Measurements from ENCODE around the gene MTHFD1L.
"Not testable (repeated sequence)": the region's sequence is repeated elsewhere in the genome, so short reads cannot be mapped to it uniquely, and the experiment has no call there.

The MTHFD1L gene

GRCh38 chr6:151045511-151046222 lies 180.2 kb downstream of the MTHFD1L start:
- not testable (repeated sequence) for DNase-seq

GRCh38 chr6:151051164-151051563 lies 185.7 kb downstream of the MTHFD1L start:
- no peak for DNase-seq

GRCh38 chr6:151052021-151052646 lies 186.6 kb downstream of the MTHFD1L start:
- no peak for DNase-seq

- peak; percentile 61 for DNase-seq
Measured at GRCh38 chr6:151054306-151054705, 188.8 kb downstream of the MTHFD1L start.

- DNase-seq: no peak
Measured at GRCh38 chr6:151056230-151056907, 190.9 kb downstream of the MTHFD1L start.

GRCh38 chr6:151057061-151057460 lies 191.6 kb downstream of the MTHFD1L start:
- no peak for DNase-seq

- DNase-seq: no peak
Measured at GRCh38 chr6:151058021-151058733, 192.7 kb downstream of the MTHFD1L start.

- no peak for DNase-seq
Measured at GRCh38 chr6:151059612-151060095, 194.2 kb downstream of the MTHFD1L start.

- no peak for DNase-seq
Measured at GRCh38 chr6:151060096-151060765, 194.7 kb downstream of the MTHFD1L start.

GRCh38 chr6:151060766-151061531 lies 195.4 kb downstream of the MTHFD1L start:
- no peak for DNase-seq

GRCh38 chr6:151063352-151063751 lies 197.8 kb downstream of the MTHFD1L start:
- DNase-seq: no peak

GRCh38 chr6:151063842-151064647 lies 198.5 kb downstream of the MTHFD1L start:
- DNase-seq: no peak

- DNase-seq: no peak
Measured at GRCh38 chr6:151065027-151065815, 199.7 kb downstream of the MTHFD1L start.

- no peak for DNase-seq
Measured at GRCh38 chr6:151067684-151068596, 202.4 kb downstream of the MTHFD1L start.

GRCh38 chr6:151068761-151069312 lies 203.3 kb downstream of the MTHFD1L start:
- DNase-seq: no peak

- DNase-seq: no peak
Measured at GRCh38 chr6:151069641-151070040, 204.1 kb downstream of the MTHFD1L start.

- no peak for DNase-seq
Measured at GRCh38 chr6:151070631-151071051, 205.1 kb downstream of the MTHFD1L start.

GRCh38 chr6:151071295-151071694 lies 205.8 kb downstream of the MTHFD1L start:
- no peak for DNase-seq

GRCh38 chr6:151073146-151073545 lies 207.6 kb downstream of the MTHFD1L start:
- no peak for DNase-seq

Measured in right forelimb (tissue), 1 donor.